K562 (cell line): ENCODE results near the gene MFSD11. TPM values are rescaled to one million over a fixed set of nuclear protein-coding genes. Genes with fewer than 3 reads are reported as not detected.

Experiments used
- ATF1 ChIP-seq, 2 experiments: fragments of 450-650 bp in 1 of 2; IDR thresholded peaks; 2 replicates each; pipeline ENCODE4 v1.6.1; 2016; ENCODE audit warnings: missing compliant biosample characterization in 1 of 2, missing genetic modification characterization in 1 of 2
- CBFA2T2 ChIP-seq: fragments of 450-650 bp; conservative IDR thresholded peaks from 2 replicates; pipeline ENCODE4 v1.6.1; 2017; ENCODE audit warnings: mild to moderate bottlenecking
- CXXC5 ChIP-seq: fragments of 250-450 bp; sonication (Bioruptor Pico); IDR thresholded peaks from 2 replicates; pipeline ENCODE4 v1.8.0; 2022; ENCODE audit warnings: inconsistent platforms, mild to moderate bottlenecking, moderate library complexity
- DACH1 ChIP-seq: fragments of 450-650 bp; IDR thresholded peaks from 2 replicates; pipeline ENCODE4 v1.6.1; 2018; ENCODE audit not compliant: partially characterized antibody
- EHMT2 ChIP-seq: fragments of 450-650 bp; IDR thresholded peaks from 2 replicates; pipeline ENCODE4 v1.6.1; 2018; ENCODE audit warnings: antibody characterized with exemption
- ETV5 ChIP-seq: sonication (generic); formaldehyde crosslinking; IDR thresholded peaks from 2 replicates; pipeline ENCODE4 v1.4.0; 2020; ENCODE audit warnings: low read depth, mild to moderate bottlenecking, missing genetic modification reagents
- FOXO4 ChIP-seq: fragments of 450-650 bp; formaldehyde crosslinking; IDR thresholded peaks from 2 replicates; pipeline ENCODE4 v1.4.0; 2020; ENCODE audit warnings: mild to moderate bottlenecking, moderate library complexity
- MTF1 ChIP-seq: fragments of 250-450 bp; sonication (Bioruptor Pico); IDR thresholded peaks from 2 replicates; pipeline ENCODE4 v1.9.0; 2021; ENCODE audit warnings: moderate library complexity, mild to moderate bottlenecking, inconsistent platforms, borderline replicate concordance
- NFIX ChIP-seq: fragments of 250-450 bp; sonication (Bioruptor Pico); IDR thresholded peaks from 2 replicates; pipeline ENCODE4 v1.4.0; 2020; ENCODE audit warnings: low read depth, mild to moderate bottlenecking, moderate library complexity
- PRDM10 ChIP-seq: fragments of 450-650 bp; IDR thresholded peaks from 2 replicates; pipeline ENCODE4 v1.6.1; 2018; ENCODE audit not compliant: partially characterized antibody
- PRMT5 ChIP-seq: sonication (generic); formaldehyde crosslinking; IDR thresholded peaks from 2 replicates; pipeline ENCODE4 v1.5.0; 2020; ENCODE audit warnings: missing genetic modification reagents
- SMAD2 ChIP-seq: fragments of 150-350 bp; IDR thresholded peaks from 2 replicates; pipeline ENCODE4 v1.6.1; 2014; ENCODE audit warnings: low read depth, mild to moderate bottlenecking, low read length
- SMARCB1 ChIP-seq: IDR thresholded peaks from 2 replicates; pipeline ENCODE4 v1.6.1; 2011; ENCODE audit warnings: improper control_type of control experiment, low read depth; ENCODE audit not compliant: insufficient read length
- TEAD2 ChIP-seq: fragments of 450-650 bp; IDR thresholded peaks from 2 replicates; pipeline ENCODE4 v1.6.1; 2016; ENCODE audit warnings: missing genetic modification characterization, control low read depth, missing compliant biosample characterization
- THAP7 ChIP-seq: fragments of 250-450 bp; sonication (Bioruptor Pico); IDR thresholded peaks from 2 replicates; pipeline ENCODE4 v1.5.0; 2021
- ZBTB5 ChIP-seq: fragments of 450-650 bp; IDR thresholded peaks from 2 replicates; pipeline ENCODE4 v1.6.1; 2017; ENCODE audit warnings: antibody characterized with exemption
- ZBTB9 ChIP-seq: fragments of 450-650 bp; formaldehyde crosslinking; IDR thresholded peaks from 2 replicates; pipeline ENCODE4 v1.4.0; 2020; ENCODE audit warnings: mild to moderate bottlenecking, moderate library complexity
- ZC3H4 ChIP-seq: sonication (generic); formaldehyde crosslinking; IDR thresholded peaks from 2 replicates; pipeline ENCODE4 v1.9.0; 2021; ENCODE audit warnings: missing genetic modification reagents, borderline replicate concordance
- ZNF316 ChIP-seq: fragments of 450-650 bp; IDR thresholded peaks from 2 replicates; pipeline ENCODE4 v1.6.1; 2016
- ZNF384 ChIP-seq: IDR thresholded peaks from 2 replicates; pipeline ENCODE4 v1.6.1; 2012; ENCODE audit warnings: low read depth, low read length, improper control_type of control experiment
- ZNF551 ChIP-seq: fragments of 250-450 bp; sonication (Bioruptor Pico); IDR thresholded peaks from 2 replicates; pipeline ENCODE4 v1.5.0; 2021; ENCODE audit warnings: mild to moderate bottlenecking, moderate library complexity
- polyA plus RNA-seq, 8 experiments: library from polyadenylated mRNA; depleted of rRNA in 4 of 8; stranded (reverse) in 5 of 8; unstranded in 3 of 8; fragments of >200 nt; fragmentation: Nextera tagmentation in 2 of 8; fragmentation: Illumina TruSeq in 1 of 8; extraction: Ambion mirVana in 2 of 8; extraction: Trizol in 1 of 8; gene quantifications; 2 replicates each; pipeline versions ENCODE4 v1.2.1 to v1.2.3, GENCODE V29; 2011 to 2014; ENCODE audit warnings: inconsistent platforms in 1 of 8, missing spikeins in 1 of 8
- total RNA-seq, 7 experiments: library from RNA; depleted of rRNA in 6 of 7; stranded (reverse); fragments of >200 nt in 6 of 7; fragmentation: Illumina TruSeq in 2 of 7; extraction: Trizol in 2 of 7; gene quantifications; 2 replicates each; pipeline versions ENCODE4 v1.2.1 to v1.2.3, GENCODE V29; 2011 to 2021; ENCODE audit warnings: low replicate concordance in 1 of 7

The MFSD11 gene
- total and polyA plus RNA-seq, 9 of the 15 experiments (the other 6 are each of a cell fraction or from before 2014, with no cell fraction given) = 14.4 to 24.5 (median 19.9) TPM

GRCh38 chr17:76726231-76726775 is 11.6 kb upstream of the MFSD11 start, which contains the start of gene JMJD6 (continued):
- TF ChIP-seq ZBTB9 (CRISPR knock-in tag) = no peak
- no peak for TF ChIP-seq FOXO4 (CRISPR knock-in tag)
- no peak for TF ChIP-seq PRMT5
- no peak for TF ChIP-seq ZNF384
- no peak for TF ChIP-seq TEAD2 (tag)
- no peak for TF ChIP-seq MTF1 (CRISPR knock-in tag)
- no peak; the same call in 1 of the 2 replicates for TF ChIP-seq ATF1 (CRISPR knock-in tag; IDR thresholded peaks at IDR 0.05)
- TF ChIP-seq ATF1 (tag; IDR thresholded peaks at IDR 0.05) = peak; percentile 94
- TF ChIP-seq CXXC5 = peak; percentile 76
- peak; percentile 79 for TF ChIP-seq DACH1
- TF ChIP-seq PRDM10 = peak; percentile 13
- TF ChIP-seq SMAD2 = no peak
- TF ChIP-seq ZC3H4 = 0 out of 2 replicates have a peak, but pooled peaks have one; percentile 12
- TF ChIP-seq EHMT2 = no peak
- TF ChIP-seq ETV5 (CRISPR knock-in tag) = peak; percentile 58; the same call in 1 of the 2 replicates
- no peak for TF ChIP-seq ZBTB5
- TF ChIP-seq ZNF551 (CRISPR knock-in tag) = no peak
- no peak for TF ChIP-seq ZNF316
- peak; percentile 99 for TF ChIP-seq THAP7 (CRISPR knock-in tag)
- no peak for TF ChIP-seq NFIX
- TF ChIP-seq CBFA2T2 = no peak
- TF ChIP-seq SMARCB1 = no peak
